GM19463 (cell line): ENCODE data around the gene HHIP.

Experiments used
- ATAC-seq: cut with Tn5 transposase; IDR thresholded peaks from one replicate; pipeline ENCODE4 v1.9.1; 2021; ENCODE audit warnings: mild to moderate bottlenecking, moderate library complexity; ENCODE audit not compliant: unreplicated experiment

HHIP gene

GRCh38 chr4:144645631-144646522, at the start of gene HHIP:
Gene HHIP (plus strand): TSS chr4:144646156. CDS start chr4:144646676, 520 bp downstream.
- peak; percentile 47 for ATAC-seq

GRCh38 chr4:144597171-144597570, 48.8 kb upstream of the HHIP start:
- ATAC-seq = no peak

- no peak for ATAC-seq
Observed at GRCh38 chr4:144599621-144600020, 46.3 kb upstream of the HHIP start.

GRCh38 chr4:144611850-144612249, 34.1 kb upstream of the HHIP start:
- no peak for ATAC-seq

- no peak for ATAC-seq
Observed at GRCh38 chr4:144614850-144615585, 30.9 kb upstream of the HHIP start.

GRCh38 chr4:144621681-144622080, 24.3 kb upstream of the HHIP start:
- ATAC-seq = no peak

- ATAC-seq = no peak
Observed at GRCh38 chr4:144627663-144628076, 18.3 kb upstream of the HHIP start.

GRCh38 chr4:144633215-144633614, 12.7 kb upstream of the HHIP start:
- no peak for ATAC-seq

- ATAC-seq = peak; percentile 99
Observed at GRCh38 chr4:144634978-144635747, 10.8 kb upstream of the HHIP start.

- ATAC-seq = no peak
Observed at GRCh38 chr4:144644368-144645101, 1.4 kb upstream of the HHIP start.

- ATAC-seq = no peak
Observed at GRCh38 chr4:144645102-144645630, 790 bp upstream of the HHIP start.

- no peak for ATAC-seq
Observed at GRCh38 chr4:144646523-144647094, 653 bp downstream of the HHIP start.

- ATAC-seq = no peak
Observed at GRCh38 chr4:144647095-144647561, 1.2 kb downstream of the HHIP start.

GRCh38 chr4:144647590-144647989, 1.6 kb downstream of the HHIP start:
- no peak for ATAC-seq

GRCh38 chr4:144648042-144648441, 2.1 kb downstream of the HHIP start:
- ATAC-seq = no peak

GRCh38 chr4:144649646-144650045, 3.7 kb downstream of the HHIP start:
- no peak for ATAC-seq

GRCh38 chr4:144650311-144651005, 4.5 kb downstream of the HHIP start:
- no peak for ATAC-seq

GRCh38 chr4:144653781-144654545, 8.0 kb downstream of the HHIP start:
- no peak for ATAC-seq
